ENCODE data around the gene BAMBI. TPM values are rescaled to one million over a fixed set of nuclear protein-coding genes. Genes with fewer than 3 reads are reported as not detected.

The BAMBI gene
- polyA plus RNA-seq, 3 donors, result 0.08 to 1.3 (median 0.09) TPM

DNA sequence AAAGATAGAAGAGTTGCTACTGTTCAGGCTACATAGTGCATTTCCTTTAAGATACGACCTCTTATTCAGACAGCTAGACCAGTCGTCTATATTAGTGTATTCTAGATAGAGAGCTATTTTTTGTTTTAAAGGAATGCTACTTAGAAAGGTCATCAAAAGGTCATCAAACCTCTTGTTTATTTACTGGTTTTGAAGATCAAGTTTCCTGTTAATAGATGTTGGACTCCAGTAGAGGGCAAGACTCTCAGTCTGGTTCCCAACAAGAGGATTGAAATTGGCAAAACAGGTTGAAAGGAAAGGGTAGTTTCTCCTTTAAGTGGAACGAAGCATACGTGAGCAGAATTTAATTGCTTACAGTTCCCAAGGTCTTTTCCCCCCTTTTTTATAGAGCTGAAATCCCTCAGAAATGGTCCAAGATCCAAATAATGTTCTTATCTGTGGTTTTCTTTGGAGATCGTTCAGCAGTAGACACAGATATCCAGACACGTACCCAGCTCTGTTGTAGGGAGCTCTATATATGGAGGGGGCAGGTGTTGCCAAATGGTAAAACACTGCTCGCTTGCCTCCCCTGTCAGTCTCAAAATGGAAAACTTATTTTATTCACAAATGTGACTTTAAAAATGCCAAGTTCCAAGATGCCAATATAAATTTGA lies 37.2 kb downstream of the BAMBI start:
- no peak overlapping the region for H3K27ac Mint-ChIP-seq
- H3K27ac ChIP-seq (ENCODE audit: low read depth in 1 of 2, low read length in 2 of 2), result no peak overlapping the region
- H3K27me3 Mint-ChIP-seq (ENCODE audit: low read depth in 3 of 3), result peaks cover 2 to 8% (median 4%) of the 10 kb centered on the region in 3 donors
- no peaks in the 10 kb centered on the region for H3K79me2 ChIP-seq (ENCODE audit: insufficient read depth, low read length)
- H3K36me3 ChIP-seq (replicated peaks in 1 of 2; ENCODE audit: control insufficient read depth in 1 of 2, insufficient read depth in 2 of 2, low read length in 2 of 2), result no peaks in the 10 kb centered on the region
- WGBS (ENCODE audit: insufficient coverage), result no CpG with 5 or more reads among the region's 7 CpGs
- no peaks in the 10 kb centered on the region for H3K4me1 Mint-ChIP-seq
- no peak overlapping the region for H3K4me3 ChIP-seq (replicated peaks in 1 of 3; ENCODE audit: low read depth in 2 of 3, low read length in 3 of 3)
- H3K9me3 Mint-ChIP-seq, result peaks cover 2 to 18% (median 10%) of the 10 kb centered on the region in 7 donors
- no peaks in the 10 kb centered on the region for H3K9me3 ChIP-seq (replicated peaks in 1 of 2; ENCODE audit: control insufficient read depth in 1 of 2, insufficient read depth in 1 of 2, low read length in 2 of 2)
- DNase-seq, result no peak
- no peak overlapping the region for H3K4me3 Mint-ChIP-seq
- no peaks in the 10 kb centered on the region for H3K36me3 Mint-ChIP-seq
- no peak overlapping the region for H3K9ac ChIP-seq (ENCODE audit: insufficient read depth, low read length, poor library complexity, severe bottlenecking)
- intact Hi-C loops (cut with micrococcal nuclease), result no loop called here
- no peaks in the 10 kb centered on the region for H3K4me1 ChIP-seq (ENCODE audit: control insufficient read depth in 1 of 2, insufficient read depth in 2 of 2, low read length in 2 of 2)
- no peak overlapping the region for H2AFZ ChIP-seq (ENCODE audit: insufficient read depth, low read depth, low read length, poor library complexity, severe bottlenecking)
- no peaks in the 10 kb centered on the region for H3K27me3 ChIP-seq (ENCODE audit: control insufficient read depth in 2 of 2, insufficient read depth in 2 of 2, low read length in 2 of 2)
- no peaks in the 10 kb centered on the region for H4K20me1 ChIP-seq (ENCODE audit: insufficient read depth, low read length)
- TF ChIP-seq, protein P1, sequence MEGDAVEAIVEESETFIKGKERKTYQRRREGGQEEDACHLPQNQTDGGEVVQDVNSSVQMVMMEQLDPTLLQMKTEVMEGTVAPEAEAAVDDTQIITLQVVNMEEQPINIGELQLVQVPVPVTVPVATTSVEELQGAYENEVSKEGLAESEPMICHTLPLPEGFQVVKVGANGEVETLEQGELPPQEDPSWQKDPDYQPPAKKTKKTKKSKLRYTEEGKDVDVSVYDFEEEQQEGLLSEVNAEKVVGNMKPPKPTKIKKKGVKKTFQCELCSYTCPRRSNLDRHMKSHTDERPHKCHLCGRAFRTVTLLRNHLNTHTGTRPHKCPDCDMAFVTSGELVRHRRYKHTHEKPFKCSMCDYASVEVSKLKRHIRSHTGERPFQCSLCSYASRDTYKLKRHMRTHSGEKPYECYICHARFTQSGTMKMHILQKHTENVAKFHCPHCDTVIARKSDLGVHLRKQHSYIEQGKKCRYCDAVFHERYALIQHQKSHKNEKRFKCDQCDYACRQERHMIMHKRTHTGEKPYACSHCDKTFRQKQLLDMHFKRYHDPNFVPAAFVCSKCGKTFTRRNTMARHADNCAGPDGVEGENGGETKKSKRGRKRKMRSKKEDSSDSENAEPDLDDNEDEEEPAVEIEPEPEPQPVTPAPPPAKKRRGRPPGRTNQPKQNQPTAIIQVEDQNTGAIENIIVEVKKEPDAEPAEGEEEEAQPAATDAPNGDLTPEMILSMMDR (IDR thresholded peaks at IDR 0.05), result no peak
- no peak overlapping the region for H3K4me2 ChIP-seq (replicated peaks; ENCODE audit: extremely low read depth, low read length, poor library complexity, severe bottlenecking)

DNA sequence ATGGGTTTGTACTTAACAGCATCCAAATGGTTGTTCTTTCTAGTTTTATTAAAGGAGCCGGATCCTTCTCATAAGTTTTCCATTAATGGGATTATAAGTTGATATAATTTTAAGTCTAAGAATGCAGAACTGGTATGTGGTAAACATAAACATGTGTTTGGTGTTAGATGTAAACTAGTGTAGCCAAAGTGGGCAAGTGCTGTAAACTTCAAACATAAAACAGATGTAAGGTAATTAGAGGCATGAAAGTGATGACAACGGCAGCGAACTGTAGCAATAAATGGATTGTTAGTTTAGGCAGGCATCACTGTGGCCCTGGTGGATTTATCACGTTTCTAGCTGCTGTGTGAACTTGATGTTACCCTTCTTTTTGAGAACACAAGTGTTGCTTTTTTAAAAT lies 37.9 kb downstream of the BAMBI start:
- Histone ChIP-seq H2AFZ (ENCODE audit: insufficient read depth, low read depth, low read length, poor library complexity, severe bottlenecking) (no peak overlapping the region), H4K20me1 (ENCODE audit: insufficient read depth, low read length) (no peaks in the 10 kb centered on the region), H3K4me2 (replicated peaks; ENCODE audit: extremely low read depth, low read length, poor library complexity, severe bottlenecking) (no peak overlapping the region), H3K4me3 (replicated peaks in 1 of 3; ENCODE audit: low read depth in 2 of 3, low read length in 3 of 3) (no peak overlapping the region), H3K27ac (ENCODE audit: low read depth in 1 of 2, low read length in 2 of 2) (no peak overlapping the region), H3K27me3 (ENCODE audit: control insufficient read depth in 2 of 2, insufficient read depth in 2 of 2, low read length in 2 of 2) (peaks cover 0 to 3% of the 10 kb centered on the region in 2 donors), H3K79me2 (ENCODE audit: insufficient read depth, low read length) (no peaks in the 10 kb centered on the region), H3K9ac (ENCODE audit: insufficient read depth, low read length, poor library complexity, severe bottlenecking) (no peak overlapping the region), H3K9me3 (replicated peaks in 1 of 2; ENCODE audit: control insufficient read depth in 1 of 2, insufficient read depth in 1 of 2, low read length in 2 of 2) (no peaks in the 10 kb centered on the region), H3K4me1 (ENCODE audit: control insufficient read depth in 1 of 2, insufficient read depth in 2 of 2, low read length in 2 of 2) (no peaks in the 10 kb centered on the region), H3K36me3 (replicated peaks in 1 of 2; ENCODE audit: control insufficient read depth in 1 of 2, insufficient read depth in 2 of 2, low read length in 2 of 2) (no peaks in the 10 kb centered on the region)
- no peak for DNase-seq
- 67% methylated on average over 1 of the region's 4 CpGs for WGBS (ENCODE audit: insufficient coverage)
- Mint-ChIP-seq H3K9me3 (peaks cover 2 to 18% (median 10%) of the 10 kb centered on the region in 7 donors), H3K4me3 (no peak overlapping the region), H3K36me3 (no peaks in the 10 kb centered on the region), H3K4me1 (no peaks in the 10 kb centered on the region), H3K27ac (no peak overlapping the region), H3K27me3 (ENCODE audit: low read depth in 3 of 3) (peaks cover 6 to 13% (median 8%) of the 10 kb centered on the region in 3 donors)
- TF ChIP-seq, protein P1 (IDR thresholded peaks at IDR 0.05), result no peak
- intact Hi-C loops (cut with micrococcal nuclease), result no loop called here

Data from CD14-positive monocyte (primary cell).